NCI-H460 (cell line): ENCODE results near the gene HLA-E. TPM values are rescaled to one million over a fixed set of nuclear protein-coding genes. Genes with fewer than 3 reads are reported as not detected.
"Not testable (repeated sequence)": the region's sequence is repeated elsewhere in the genome, so short reads cannot be mapped to it uniquely, and the experiment has no call there.

Experiments
- DNase-seq: peaks from one replicate; pipeline ENCODE4 v3.0.0-alpha.2; 2016; ENCODE audit warnings: low read depth; ENCODE audit errors: extremely low read depth
- total RNA-seq: library from RNA; depleted of rRNA; stranded (reverse); fragments of >200 nt; shearing (Covaris generic); gene quantifications from 2 replicates; pipeline ENCODE4 v1.2.3, GENCODE V29; 2014

HLA-E gene
- total RNA-seq, 1 experiment from 2014 or later = 72.6 TPM

DNA sequence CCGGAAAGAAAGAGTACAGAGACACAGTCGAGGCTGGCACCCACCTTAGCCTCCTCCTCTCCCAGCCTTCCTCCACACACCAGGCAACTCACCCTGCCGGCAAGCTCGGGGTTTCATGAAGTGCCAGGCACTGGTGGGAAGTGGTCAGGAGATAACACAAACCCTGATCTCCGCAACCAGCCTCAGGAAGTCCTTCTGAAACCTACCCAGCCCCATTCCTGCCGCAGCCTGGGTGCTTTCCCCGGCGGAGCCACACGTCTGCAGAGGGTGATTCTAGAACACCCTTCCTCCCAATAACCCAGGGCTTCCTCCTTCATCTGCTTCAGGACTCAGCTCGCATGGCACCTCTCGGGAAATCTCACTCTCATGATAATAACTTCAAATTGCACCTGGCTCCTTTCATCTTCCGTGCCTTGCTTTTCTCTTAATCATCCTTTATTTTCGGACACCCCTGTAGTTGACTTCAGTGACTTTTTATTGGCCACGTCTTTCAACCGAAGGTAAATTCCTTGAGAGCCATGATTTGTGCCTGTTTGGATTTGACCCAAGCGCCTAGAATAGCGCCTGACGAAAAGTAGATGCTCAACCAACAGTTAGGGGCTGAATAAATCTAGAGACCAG is 8.7 kb upstream of the HLA-E start:
- no peak for DNase-seq

DNA sequence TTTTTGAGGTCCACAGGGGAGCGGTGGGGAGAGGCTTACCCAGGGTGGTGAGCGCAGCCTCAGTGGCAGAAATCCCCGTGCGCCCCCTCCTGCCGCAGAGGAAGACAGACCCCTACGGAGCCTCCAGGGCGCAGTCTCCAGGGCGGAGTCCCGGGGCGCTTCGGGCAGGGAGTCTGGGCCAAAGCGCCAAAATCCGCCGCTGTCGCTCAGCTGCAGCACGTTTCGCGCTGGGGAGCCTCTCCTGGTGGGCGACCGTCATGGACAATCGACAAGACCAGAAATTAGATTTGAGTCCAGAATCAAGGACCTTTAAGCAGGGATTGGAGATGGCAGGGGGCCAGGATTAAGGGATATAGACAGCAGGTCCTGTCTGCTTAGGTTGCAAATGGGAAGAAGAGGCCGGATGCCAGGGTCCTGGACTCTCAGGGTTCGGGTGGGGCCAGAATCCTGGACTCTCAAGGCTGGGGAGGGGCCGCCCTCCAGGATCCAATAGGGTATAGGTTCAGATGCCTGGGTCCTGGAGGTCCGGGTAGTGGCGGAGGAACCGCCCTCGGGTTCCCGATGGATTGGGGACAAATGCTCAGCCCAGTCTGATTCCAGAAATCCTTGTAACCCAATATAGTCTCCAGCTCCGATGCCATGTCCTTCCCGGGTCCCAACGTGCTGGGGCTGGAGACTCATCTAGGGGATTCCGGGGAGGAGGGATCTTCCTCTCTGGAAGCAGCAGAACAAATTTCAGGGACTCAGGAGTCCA is 7.9 kb upstream of the HLA-E start:
- no peak for DNase-seq

DNA sequence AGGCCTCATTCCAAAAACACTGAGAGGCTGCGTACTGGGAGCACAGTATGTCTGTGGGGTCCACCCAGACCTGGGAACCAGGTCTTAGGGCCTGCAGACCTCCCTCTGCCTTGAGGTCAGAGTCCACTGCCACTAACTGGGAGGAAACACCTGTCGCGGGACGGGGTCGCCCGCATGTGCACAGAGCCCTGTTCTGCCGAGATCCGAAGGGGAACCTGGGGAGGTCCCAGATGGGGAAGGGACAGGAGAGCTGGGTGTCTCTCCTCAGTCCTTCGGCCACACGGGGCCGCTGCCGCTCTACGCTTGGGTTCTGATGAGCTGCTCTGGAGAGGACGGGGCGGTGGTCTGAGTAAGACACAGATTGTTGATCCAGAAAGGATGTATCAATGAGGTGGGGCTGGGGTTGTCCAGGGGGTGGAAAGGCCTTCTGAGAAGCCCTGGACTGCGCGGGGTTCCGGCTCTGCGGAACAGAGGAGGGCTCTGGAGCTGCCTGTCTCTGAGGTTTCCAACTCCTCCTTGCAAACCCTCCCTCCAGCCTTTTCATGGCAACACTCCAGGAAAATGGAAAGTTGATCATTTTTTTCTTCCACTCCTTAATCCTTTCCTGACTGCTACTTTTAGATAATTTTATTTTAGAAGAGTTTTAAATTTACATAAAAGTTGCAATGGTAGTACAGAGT is 7.2 kb upstream of the HLA-E start:
- DNase-seq = peak; percentile 64

DNA sequence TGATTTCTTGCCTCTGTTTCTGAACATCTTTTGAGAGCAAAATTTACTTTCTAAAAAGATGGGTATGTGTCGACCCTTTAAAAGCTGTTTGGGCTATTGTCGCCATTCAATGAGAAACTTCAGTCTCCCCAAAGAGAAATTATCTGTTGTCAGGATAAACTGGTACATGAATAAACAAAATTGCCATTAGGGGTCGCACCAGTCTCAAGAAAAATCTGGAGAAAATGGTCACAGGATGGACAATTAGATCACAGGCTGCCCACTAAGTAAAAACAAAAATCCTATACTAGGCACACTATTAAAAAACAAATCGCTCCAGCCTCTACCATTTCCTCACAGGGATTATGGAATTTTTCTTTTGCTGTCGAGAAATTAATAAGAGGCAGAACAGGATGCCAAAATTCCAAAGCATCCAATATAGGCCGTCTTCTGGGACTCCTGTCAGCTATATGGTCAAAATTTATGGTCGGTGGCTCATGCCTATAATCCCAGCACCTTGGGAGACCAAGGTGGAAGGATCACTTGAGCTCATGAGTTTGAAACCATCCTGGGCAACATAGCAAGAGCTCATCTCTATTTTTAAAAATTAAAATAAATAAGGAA is 5.5 kb upstream of the HLA-E start:
- DNase-seq = peak; percentile 42

DNA sequence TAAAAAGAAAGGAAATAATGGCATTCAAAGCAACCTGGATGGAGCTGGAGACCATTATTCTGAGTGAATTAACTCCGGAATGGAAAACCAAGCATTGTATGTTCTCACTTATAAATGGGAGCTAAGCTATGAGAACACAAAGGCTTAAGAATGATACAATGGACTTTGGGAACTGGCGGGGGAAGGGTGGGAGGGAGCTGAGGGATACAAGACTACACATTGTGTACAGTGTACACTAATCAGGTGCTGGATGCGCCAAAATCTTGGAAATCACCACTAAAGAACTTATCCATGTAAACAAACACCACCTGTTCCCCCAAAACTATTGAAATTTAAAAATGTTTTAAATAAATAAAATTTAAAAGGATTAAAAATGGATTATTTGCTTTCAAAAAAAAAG is 4.1 kb upstream of the HLA-E start:
- DNase-seq = no peak

DNA sequence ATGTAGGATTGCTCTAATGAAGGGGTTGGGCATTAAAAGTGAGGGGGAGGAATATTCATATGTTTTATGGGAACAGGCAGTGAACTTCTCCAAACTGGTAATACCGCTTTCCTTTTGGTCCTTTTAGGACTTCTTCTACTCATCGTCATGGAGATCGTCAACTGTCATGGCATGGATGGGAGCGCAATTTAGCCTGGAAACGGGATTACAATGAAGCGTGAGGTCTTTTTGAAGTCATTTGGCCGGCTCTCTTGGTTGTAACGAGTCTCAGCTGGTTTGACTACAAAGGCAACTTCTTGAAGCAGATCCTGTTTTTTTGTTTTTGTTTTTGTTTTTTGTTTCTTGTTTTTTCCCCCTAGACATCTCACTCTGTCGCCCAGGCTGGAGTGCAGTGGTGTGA is 1.4 kb upstream of the HLA-E start:
- DNase-seq = no peak

DNA sequence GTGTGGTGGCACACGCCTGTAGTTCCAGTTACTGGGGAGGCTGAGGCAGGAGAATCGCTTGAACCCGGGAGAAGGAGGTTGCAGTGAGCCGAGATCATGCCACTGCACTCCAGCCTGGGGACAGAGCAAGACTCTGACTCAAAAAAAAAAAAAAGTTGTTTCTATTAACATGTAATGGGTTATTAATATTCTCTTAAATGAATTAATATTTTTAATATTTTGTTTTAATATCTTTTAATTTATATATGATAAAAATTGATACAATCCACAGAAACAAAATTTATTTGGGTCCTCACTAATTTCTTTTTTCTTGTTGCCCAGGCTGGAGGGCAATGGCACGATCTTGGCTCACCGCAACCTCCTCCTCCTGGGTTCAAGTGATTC is 620 bp upstream of the HLA-E start:
- not testable (repeated sequence) for DNase-seq

DNA sequence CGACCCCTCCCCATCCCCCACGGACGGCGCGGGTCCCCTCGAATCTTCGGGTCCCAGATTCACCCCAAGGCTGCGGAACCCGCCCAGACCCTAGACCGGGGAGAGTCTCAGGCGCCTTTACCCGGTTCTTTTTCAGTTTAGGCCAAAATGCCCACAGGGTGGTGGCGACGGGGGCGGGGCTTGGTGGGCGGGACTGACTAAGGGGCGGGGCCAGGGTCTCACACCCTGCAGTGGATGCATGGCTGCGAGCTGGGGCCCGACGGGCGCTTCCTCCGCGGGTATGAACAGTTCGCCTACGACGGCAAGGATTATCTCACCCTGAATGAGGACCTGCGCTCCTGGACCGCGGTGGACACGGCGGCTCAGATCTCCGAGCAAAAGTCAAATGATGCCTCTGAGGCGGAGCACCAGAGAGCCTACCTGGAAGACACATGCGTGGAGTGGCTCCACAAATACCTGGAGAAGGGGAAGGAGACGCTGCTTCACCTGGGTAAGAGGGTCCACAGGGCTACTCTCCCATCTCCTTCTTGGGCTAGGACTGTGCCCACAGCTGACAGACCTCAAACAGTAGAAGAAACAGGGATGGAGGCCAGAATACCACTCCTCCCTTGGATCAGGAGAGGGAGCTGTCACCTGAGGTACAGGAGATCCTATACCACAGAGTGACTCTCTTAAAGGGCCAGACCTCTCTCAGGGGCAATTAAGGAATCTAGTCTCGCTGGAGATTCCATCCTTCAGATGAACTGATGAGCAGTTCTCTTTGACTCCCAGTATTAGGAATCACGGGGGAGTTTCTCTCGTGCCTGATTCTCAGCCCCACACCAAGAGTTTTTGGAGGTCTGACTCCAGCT is 942 bp downstream of the HLA-E start:
- no peak for DNase-seq

DNA sequence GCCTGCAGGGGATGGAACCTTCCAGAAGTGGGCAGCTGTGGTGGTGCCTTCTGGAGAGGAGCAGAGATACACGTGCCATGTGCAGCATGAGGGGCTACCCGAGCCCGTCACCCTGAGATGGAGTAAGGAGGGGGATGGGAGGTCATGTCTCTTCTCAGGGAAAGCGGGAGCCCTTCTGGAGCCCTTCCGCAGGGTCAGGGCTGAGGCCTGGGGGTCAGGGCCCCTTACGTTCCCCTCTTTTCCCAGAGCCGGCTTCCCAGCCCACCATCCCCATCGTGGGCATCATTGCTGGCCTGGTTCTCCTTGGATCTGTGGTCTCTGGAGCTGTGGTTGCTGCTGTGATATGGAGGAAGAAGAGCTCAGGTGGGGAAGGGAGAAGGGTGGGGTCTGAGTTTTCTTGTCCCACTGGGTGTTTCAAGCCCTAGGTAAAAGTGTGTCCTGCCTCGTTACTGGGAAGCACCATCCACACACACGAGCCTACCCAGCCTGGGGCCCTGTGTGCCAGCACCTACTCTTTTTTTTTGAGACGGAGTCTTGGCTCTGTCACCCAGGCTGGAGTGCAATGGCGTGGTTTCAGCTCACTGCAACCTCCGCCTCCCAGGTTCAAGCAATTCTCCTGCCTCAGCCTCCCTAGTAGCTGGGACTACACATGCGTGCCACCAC is 2.1 kb downstream of the HLA-E start:
- not testable (repeated sequence) for DNase-seq

DNA sequence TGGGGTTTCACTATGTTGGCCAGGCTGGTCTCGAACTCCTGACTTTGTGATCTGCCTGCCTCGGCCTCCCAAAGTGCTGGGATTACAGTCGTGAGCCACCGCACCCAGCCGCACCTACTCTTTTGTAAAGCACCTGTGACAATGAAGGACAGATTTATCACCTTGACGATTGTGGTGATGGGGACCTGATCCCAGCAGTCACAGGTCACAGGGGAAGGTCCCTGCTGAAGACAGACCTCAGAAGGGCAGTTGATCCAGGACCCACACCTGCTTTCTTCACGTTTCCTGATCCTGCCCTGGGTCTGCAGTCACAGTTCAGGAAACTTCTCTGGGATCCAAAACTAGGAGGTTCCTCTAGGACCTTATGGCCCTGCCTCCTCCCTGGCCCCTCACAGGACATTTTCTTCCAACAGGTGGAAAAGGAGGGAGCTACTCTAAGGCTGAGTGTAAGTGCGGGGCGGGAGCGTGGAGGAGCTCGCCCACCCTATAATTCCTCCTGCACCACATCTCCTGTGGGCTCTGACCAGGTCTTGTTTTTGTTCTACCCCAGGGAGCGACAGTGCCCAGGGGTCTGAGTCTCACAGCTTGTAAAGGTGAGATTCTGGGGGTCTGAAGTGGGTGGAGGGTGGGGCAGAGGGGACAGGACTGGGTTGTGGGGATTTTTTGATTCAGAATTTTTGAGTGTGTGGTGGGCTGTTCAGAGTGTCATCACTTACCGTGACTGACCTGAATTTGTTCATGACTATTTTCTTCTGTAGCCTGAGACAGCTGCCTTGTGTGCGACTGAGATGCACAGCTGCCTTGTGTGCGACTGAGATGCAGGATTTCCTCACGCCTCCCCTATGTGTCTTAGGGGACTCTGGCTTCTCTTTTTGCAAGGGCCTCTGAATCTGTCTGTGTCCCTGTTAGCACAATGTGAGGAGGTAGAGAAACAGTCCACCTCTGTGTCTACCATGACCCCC is 3.0 kb downstream of the HLA-E start:
- no peak for DNase-seq

DNA sequence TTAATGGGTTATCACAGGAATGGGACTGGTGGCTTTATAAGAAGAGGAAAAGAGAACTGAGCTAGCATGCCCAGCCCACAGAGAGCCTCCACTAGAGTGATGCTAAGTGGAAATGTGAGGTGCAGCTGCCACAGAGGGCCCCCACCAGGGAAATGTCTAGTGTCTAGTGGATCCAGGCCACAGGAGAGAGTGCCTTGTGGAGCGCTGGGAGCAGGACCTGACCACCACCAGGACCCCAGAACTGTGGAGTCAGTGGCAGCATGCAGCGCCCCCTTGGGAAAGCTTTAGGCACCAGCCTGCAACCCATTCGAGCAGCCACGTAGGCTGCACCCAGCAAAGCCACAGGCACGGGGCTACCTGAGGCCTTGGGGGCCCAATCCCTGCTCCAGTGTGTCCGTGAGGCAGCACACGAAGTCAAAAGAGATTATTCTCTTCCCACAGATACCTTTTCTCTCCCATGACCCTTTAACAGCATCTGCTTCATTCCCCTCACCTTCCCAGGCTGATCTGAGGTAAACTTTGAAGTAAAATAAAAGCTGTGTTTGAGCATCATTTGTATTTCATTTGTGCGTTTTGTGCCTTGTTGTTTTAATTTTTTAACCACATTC is 4.4 kb downstream of the HLA-E start:
- DNase-seq = no peak

DNA sequence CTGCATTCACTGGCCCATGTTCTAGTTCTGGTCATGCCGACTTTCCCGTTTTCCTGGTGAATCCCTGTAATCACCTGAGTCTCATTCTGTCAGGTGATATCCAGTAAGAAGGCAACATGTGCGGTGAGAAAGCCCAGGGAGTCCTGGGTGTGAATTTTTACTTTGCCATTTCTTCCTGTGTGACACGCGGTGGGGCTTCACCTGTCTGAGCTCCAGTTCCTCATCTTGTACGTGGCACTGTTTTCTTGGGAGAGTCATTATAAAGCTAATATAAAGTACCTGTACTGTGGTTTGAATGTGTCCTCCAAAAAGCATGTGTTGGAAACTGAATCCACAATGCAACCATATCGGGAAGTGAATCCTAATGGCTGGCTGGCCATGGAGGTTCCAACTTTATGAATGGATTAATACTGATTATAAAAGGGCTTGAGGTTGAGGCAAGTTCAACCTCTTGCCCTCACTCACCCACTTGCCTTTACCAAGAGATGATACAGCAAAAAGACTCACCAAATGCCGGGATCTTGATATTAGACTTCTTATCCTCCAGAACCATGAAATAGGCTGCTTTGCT is 5.1 kb downstream of the HLA-E start:
- DNase-seq = no peak

DNA sequence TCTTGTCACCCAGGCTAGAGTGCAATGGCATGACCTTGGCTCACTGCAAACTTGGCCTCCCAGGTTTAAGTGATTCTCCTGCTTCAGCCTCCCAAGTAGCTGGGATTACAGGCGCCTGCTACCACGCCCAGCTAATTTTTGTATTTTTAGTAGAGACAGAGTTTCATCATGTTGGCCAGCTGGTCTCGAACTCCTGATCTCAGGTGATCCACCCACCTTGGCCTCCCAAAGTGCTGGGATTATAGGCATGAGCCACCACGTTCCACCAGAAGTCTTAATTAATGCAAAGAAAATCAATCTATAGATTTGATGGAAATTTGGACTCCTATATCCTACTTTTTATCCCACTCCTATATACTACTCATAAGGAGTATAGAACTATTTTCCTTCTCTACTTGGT is 5.8 kb downstream of the HLA-E start:
- DNase-seq = not testable (repeated sequence)

DNA sequence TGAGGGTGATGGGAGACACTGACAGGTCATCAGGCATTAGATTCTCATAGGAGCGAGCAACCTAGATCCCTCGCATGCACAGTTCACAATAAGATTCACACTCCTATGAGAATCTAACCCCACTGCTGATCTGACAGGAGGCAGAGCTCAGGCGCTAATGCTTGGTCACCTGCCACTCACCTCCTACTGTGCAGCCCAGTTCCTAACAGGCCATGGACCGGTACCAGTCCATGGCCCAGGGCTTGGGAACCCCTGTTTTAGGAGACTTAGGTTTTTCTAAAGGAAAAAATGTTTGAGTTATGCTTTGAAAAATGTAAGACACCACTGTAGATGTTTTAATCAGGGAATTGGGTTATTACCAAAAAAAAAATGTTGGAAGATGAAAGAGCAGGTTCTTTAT is 6.7 kb downstream of the HLA-E start:
- no peak for DNase-seq

DNA sequence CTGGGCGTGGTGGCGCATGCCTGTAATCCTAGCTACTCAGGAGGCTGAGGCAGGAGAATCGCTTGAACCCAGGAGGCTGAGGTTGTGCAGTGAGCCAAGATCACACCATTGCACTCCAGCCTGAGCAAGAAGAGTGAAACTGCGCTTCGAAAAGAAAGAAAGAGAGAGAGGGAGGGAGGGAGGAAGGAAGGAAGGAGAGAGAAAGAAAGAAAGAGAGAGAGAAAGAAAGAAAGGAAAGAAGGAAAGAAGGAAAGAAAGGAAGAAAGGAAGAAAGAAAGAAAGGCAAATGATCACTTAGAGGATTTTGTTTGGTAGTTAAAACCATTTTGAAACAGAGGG is 7.9 kb downstream of the HLA-E start:
- DNase-seq = not testable (repeated sequence)

DNA sequence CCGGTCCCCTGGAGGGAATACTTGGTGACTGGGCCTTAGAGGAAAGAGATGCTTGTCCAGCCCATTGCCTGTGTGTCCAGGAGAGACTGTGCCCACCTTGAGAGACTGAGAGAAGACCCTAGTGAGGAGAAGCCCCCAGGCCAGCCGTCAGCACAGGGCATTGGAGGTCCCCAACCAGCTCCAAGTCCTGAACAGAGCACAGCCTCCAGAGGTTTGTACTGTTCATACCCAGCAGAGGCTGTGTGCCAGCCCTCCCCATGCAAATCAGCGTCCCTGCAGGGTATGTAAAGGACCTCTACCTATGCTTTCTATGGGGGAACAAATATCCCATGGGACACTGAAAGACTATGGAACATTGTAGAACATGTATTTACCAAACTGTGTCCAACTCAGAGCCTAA is 8.4 kb downstream of the HLA-E start:
- DNase-seq = no peak

DNA sequence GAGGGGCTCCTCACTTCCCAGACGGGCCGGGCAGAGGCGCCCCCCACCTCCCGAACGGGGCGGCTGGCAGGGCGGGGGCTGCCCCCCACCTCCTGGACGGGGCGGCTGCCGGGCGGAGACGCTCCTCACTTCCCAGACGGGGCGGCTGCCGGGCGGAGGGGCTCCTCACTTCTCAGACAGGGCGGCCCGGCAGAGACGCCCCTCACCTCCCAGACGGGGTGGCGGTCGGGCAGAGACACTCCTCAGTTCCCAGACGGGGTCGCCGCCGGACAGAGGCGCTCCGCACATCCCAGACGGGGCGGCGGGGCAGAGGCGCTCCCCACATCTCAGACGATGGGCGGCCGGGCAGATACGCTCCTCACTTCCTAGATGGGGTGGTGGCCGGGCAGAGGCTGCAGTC is 9.4 kb downstream of the HLA-E start:
- DNase-seq = not testable (repeated sequence)
